ENCODE results near the gene USP17L12.
"Not testable (repeated sequence)": the region's sequence is repeated elsewhere in the genome, so short reads cannot be mapped to it uniquely, and the experiment has no call there.

The USP17L12 gene

GRCh38 chr4:9219852-9220251, at the start of gene USP17L12:
USP17L12 (plus strand) TSS chr4:9220152; CDS start chr4:9220152, 0 bp downstream.
- H3K9me3 ChIP-seq (ENCODE audit: control insufficient read depth, low read depth, low read length); H3K27me3 ChIP-seq (ENCODE audit: control insufficient read depth, insufficient read depth, low read length); H3K27ac ChIP-seq (ENCODE audit: low read length); H3K9ac ChIP-seq (ENCODE audit: low read length); H3K36me3 ChIP-seq (ENCODE audit: control insufficient read depth, low read depth, low read length); H3K4me1 ChIP-seq (ENCODE audit: control insufficient read depth, low read depth, low read length); H3K4me3 ChIP-seq (ENCODE audit: low read length): not testable (repeated sequence)

- not testable (repeated sequence) for H3K27me3 ChIP-seq (ENCODE audit: control insufficient read depth, insufficient read depth, low read length); H3K9me3 ChIP-seq (ENCODE audit: control insufficient read depth, low read depth, low read length); H3K27ac ChIP-seq (ENCODE audit: low read length); H3K4me3 ChIP-seq (ENCODE audit: low read length); H3K4me1 ChIP-seq (ENCODE audit: control insufficient read depth, low read depth, low read length); H3K9ac ChIP-seq (ENCODE audit: low read length); H3K36me3 ChIP-seq (ENCODE audit: control insufficient read depth, low read depth, low read length)
These were observed 9.6 kb upstream of the USP17L12 start, which contains the start of gene USP17L10 for GRCh38 chr4:9210357-9210756. USP17L10 (plus strand) TSS chr4:9210657; CDS start chr4:9210657, 0 bp downstream.

- H3K9ac ChIP-seq (ENCODE audit: low read length); H3K9me3 ChIP-seq (ENCODE audit: control insufficient read depth, low read depth, low read length); H3K27me3 ChIP-seq (ENCODE audit: control insufficient read depth, insufficient read depth, low read length); H3K4me1 ChIP-seq (ENCODE audit: control insufficient read depth, low read depth, low read length); H3K36me3 ChIP-seq (ENCODE audit: control insufficient read depth, low read depth, low read length); H3K27ac ChIP-seq (ENCODE audit: low read length); H3K4me3 ChIP-seq (ENCODE audit: low read length): not testable (repeated sequence)
These were observed 5.3 kb upstream of the USP17L12 start for GRCh38 chr4:9214701-9215100.

- not testable (repeated sequence) for H3K27ac ChIP-seq (ENCODE audit: low read length); H3K9ac ChIP-seq (ENCODE audit: low read length); H3K27me3 ChIP-seq (ENCODE audit: control insufficient read depth, insufficient read depth, low read length); H3K36me3 ChIP-seq (ENCODE audit: control insufficient read depth, low read depth, low read length); H3K4me3 ChIP-seq (ENCODE audit: low read length); H3K9me3 ChIP-seq (ENCODE audit: control insufficient read depth, low read depth, low read length); H3K4me1 ChIP-seq (ENCODE audit: control insufficient read depth, low read depth, low read length)
These were observed 4.8 kb upstream of the USP17L12 start, which contains the start of gene USP17L11 for GRCh38 chr4:9215105-9215504. USP17L11 (plus strand) TSS chr4:9215405; CDS start chr4:9215405, 0 bp downstream.

GRCh38 chr4:9224596-9224995, 4.6 kb downstream of the USP17L12 start, which contains the start of gene USP17L13:
USP17L13 (plus strand) TSS chr4:9224896; CDS start chr4:9224896, 0 bp downstream.
- not testable (repeated sequence) for H3K4me1 ChIP-seq (ENCODE audit: control insufficient read depth, low read depth, low read length); H3K9ac ChIP-seq (ENCODE audit: low read length); H3K36me3 ChIP-seq (ENCODE audit: control insufficient read depth, low read depth, low read length); H3K27me3 ChIP-seq (ENCODE audit: control insufficient read depth, insufficient read depth, low read length); H3K27ac ChIP-seq (ENCODE audit: low read length); H3K9me3 ChIP-seq (ENCODE audit: control insufficient read depth, low read depth, low read length); H3K4me3 ChIP-seq (ENCODE audit: low read length)

GRCh38 chr4:9230249-9230648, 10.3 kb downstream of the USP17L12 start:
- not testable (repeated sequence) for H3K4me3 ChIP-seq (ENCODE audit: low read length); H3K36me3 ChIP-seq (ENCODE audit: control insufficient read depth, low read depth, low read length); H3K27me3 ChIP-seq (ENCODE audit: control insufficient read depth, insufficient read depth, low read length); H3K4me1 ChIP-seq (ENCODE audit: control insufficient read depth, low read depth, low read length); H3K27ac ChIP-seq (ENCODE audit: low read length); H3K9ac ChIP-seq (ENCODE audit: low read length); H3K9me3 ChIP-seq (ENCODE audit: control insufficient read depth, low read depth, low read length)

- not testable (repeated sequence) for H3K4me1 ChIP-seq (ENCODE audit: control insufficient read depth, low read depth, low read length)
These were observed 14.1 kb downstream of the USP17L12 start, which contains the start of gene USP17L15 for GRCh38 chr4:9234085-9234484. USP17L15 (plus strand) TSS chr4:9234385; CDS start chr4:9234385, 0 bp downstream.

GRCh38 chr4:9238461-9238860, 18.5 kb downstream of the USP17L12 start:
- not testable (repeated sequence) for H3K9me3 ChIP-seq (ENCODE audit: control insufficient read depth, low read depth, low read length); H3K9ac ChIP-seq (ENCODE audit: low read length); H3K4me1 ChIP-seq (ENCODE audit: control insufficient read depth, low read depth, low read length); H3K36me3 ChIP-seq (ENCODE audit: control insufficient read depth, low read depth, low read length); H3K27ac ChIP-seq (ENCODE audit: low read length); H3K4me3 ChIP-seq (ENCODE audit: low read length); H3K27me3 ChIP-seq (ENCODE audit: control insufficient read depth, insufficient read depth, low read length)

More at GRCh38 chr4:9234085-9234484, 14.1 kb downstream of the USP17L12 start, which contains the start of gene USP17L15:
- not testable (repeated sequence) for H3K27ac ChIP-seq (ENCODE audit: low read length); H3K36me3 ChIP-seq (ENCODE audit: control insufficient read depth, low read depth, low read length); H3K4me3 ChIP-seq (ENCODE audit: low read length); H3K27me3 ChIP-seq (ENCODE audit: control insufficient read depth, insufficient read depth, low read length); H3K9me3 ChIP-seq (ENCODE audit: control insufficient read depth, low read depth, low read length); H3K9ac ChIP-seq (ENCODE audit: low read length)

GRCh38 chr4:9243579-9243978, 23.6 kb downstream of the USP17L12 start, which contains the start of gene USP17L17:
USP17L17 (plus strand) TSS chr4:9243879; CDS start chr4:9243879, 0 bp downstream.
- not testable (repeated sequence) for H3K9me3 ChIP-seq (ENCODE audit: control insufficient read depth, low read depth, low read length); H3K27me3 ChIP-seq (ENCODE audit: control insufficient read depth, insufficient read depth, low read length); H3K9ac ChIP-seq (ENCODE audit: low read length); H3K36me3 ChIP-seq (ENCODE audit: control insufficient read depth, low read depth, low read length); H3K4me1 ChIP-seq (ENCODE audit: control insufficient read depth, low read depth, low read length); H3K4me3 ChIP-seq (ENCODE audit: low read length); H3K27ac ChIP-seq (ENCODE audit: low read length)

- H3K9me3 ChIP-seq (ENCODE audit: control insufficient read depth, low read depth, low read length); H3K4me1 ChIP-seq (ENCODE audit: control insufficient read depth, low read depth, low read length); H3K27ac ChIP-seq (ENCODE audit: low read length); H3K36me3 ChIP-seq (ENCODE audit: control insufficient read depth, low read depth, low read length); H3K4me3 ChIP-seq (ENCODE audit: low read length); H3K9ac ChIP-seq (ENCODE audit: low read length); H3K27me3 ChIP-seq (ENCODE audit: control insufficient read depth, insufficient read depth, low read length): not testable (repeated sequence)
These were observed 28.2 kb downstream of the USP17L12 start, which contains the start of gene USP17L18 for GRCh38 chr4:9247953-9248680. USP17L18 (plus strand) TSS chr4:9248630; CDS start chr4:9248630, 0 bp downstream.

- not testable (repeated sequence) for H3K27me3 ChIP-seq (ENCODE audit: control insufficient read depth, insufficient read depth, low read length); H3K4me3 ChIP-seq (ENCODE audit: low read length); H3K4me1 ChIP-seq (ENCODE audit: control insufficient read depth, low read depth, low read length); H3K27ac ChIP-seq (ENCODE audit: low read length); H3K36me3 ChIP-seq (ENCODE audit: control insufficient read depth, low read depth, low read length); H3K9ac ChIP-seq (ENCODE audit: low read length); H3K9me3 ChIP-seq (ENCODE audit: control insufficient read depth, low read depth, low read length)
These were observed 33.1 kb downstream of the USP17L12 start, which contains the start of gene USP17L19 for GRCh38 chr4:9253078-9253477. USP17L19 (plus strand) TSS chr4:9253378; CDS start chr4:9253378, 0 bp downstream.

- not testable (repeated sequence) for H3K4me3 ChIP-seq (ENCODE audit: low read length); H3K27ac ChIP-seq (ENCODE audit: low read length); H3K36me3 ChIP-seq (ENCODE audit: control insufficient read depth, low read depth, low read length); H3K4me1 ChIP-seq (ENCODE audit: control insufficient read depth, low read depth, low read length); H3K27me3 ChIP-seq (ENCODE audit: control insufficient read depth, insufficient read depth, low read length); H3K9ac ChIP-seq (ENCODE audit: low read length); H3K9me3 ChIP-seq (ENCODE audit: control insufficient read depth, low read depth, low read length)
These were observed 37.9 kb downstream of the USP17L12 start, which contains the start of gene USP17L20 for GRCh38 chr4:9257824-9258223. USP17L20 (plus strand) TSS chr4:9258124; CDS start chr4:9258124, 0 bp downstream.
